Stimulated activated CD4-positive, alpha-beta T cell treated with anti-CD3 and anti-CD28 coated beads, Interleukin-4, amount 100 ng/mL, for 4 hours (primary cell): ENCODE measurements around the gene PARP16.

Experiments used
- DNase-seq, 2 experiments: peaks; one replicate each; pipeline ENCODE4 v3.0.0-alpha.2; 2020

The PARP16 gene, protein sequence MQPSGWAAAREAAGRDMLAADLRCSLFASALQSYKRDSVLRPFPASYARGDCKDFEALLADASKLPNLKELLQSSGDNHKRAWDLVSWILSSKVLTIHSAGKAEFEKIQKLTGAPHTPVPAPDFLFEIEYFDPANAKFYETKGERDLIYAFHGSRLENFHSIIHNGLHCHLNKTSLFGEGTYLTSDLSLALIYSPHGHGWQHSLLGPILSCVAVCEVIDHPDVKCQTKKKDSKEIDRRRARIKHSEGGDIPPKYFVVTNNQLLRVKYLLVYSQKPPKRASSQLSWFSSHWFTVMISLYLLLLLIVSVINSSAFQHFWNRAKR

DNA sequence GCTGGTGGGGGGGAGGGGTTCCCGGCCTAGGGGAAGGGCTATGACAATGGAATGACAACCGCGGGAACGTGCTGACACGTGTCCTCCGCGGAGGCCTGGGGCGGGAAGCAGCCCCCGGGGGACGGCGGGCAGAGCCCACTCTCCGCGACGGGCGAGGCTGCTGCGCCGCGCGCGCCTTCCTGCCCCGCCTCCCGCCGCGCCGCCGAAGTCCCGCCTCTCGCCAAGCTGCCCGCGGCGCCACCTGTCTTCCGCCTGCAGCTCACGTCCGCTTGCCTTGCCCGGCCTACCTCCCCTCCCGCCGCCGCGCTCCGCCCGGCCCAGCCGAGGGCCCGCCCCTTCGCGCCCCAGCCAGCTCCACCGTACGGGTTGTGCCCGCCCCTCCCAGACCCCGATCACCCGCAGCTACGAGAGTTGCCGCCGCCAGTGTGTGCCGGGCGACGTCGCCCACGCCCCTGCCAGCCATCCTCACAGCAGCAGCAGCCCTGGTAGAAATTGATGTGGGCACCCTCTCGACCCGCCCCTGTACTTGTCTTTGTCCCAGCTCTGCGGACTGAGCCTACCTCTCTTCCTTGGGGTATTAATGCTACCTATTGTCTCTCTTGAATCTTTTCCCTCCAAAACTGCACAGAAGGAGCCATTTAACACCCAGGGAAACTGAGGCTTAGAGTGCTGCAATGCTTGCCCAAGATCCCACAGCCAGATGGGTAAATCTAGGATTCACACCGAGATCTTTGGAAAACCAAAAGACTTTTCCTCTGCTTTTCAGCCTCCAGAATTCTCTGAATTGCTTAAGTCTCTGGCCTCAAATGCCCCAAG is at the start of gene PARP16:
Gene PARP16, minus strand, starts transcription at position 180 of the 816 bp plus-strand sequence. CDS start 457 bp downstream, outside the sequence.
- DNase-seq = peak; percentile 90 to 93

GRCh38 chr15:65335278-65336055 is 48.8 kb upstream of the PARP16 start:
- no peak for DNase-seq

DNA sequence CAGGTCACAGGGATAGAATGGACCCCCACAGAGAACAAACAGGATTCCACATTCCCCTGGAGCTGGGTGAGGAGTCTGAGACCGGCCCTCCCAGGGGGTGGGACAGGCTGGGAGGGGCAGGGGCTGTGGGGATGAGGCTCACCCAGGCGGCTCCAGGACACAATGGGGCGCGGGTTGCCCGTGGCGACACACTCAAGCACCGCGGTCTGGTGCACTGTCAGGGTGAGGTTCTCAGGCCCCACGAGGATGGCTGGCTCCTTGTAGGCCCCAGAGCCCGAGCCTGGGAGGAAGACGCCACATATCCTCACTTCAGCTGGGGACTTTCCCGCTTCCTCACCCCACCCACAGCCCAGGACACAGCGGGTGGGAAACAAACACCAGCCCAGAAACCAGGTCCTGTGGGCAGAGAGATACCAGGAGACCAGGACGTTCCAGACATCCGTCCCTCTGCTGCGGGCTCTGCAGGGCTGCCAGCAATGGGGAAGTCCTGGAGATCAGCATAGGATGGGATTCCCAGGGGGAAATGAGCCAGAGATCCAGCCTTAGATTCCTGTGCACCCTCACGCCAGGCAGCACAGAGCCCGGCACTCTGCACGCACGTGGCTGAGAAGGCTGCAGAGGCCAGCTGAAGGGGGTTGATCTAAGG is 48.0 kb upstream of the PARP16 start:
- no peak for DNase-seq

- no peak for DNase-seq
Observed at GRCh38 chr15:65333856-65334255, 47.2 kb upstream of the PARP16 start.

DNA sequence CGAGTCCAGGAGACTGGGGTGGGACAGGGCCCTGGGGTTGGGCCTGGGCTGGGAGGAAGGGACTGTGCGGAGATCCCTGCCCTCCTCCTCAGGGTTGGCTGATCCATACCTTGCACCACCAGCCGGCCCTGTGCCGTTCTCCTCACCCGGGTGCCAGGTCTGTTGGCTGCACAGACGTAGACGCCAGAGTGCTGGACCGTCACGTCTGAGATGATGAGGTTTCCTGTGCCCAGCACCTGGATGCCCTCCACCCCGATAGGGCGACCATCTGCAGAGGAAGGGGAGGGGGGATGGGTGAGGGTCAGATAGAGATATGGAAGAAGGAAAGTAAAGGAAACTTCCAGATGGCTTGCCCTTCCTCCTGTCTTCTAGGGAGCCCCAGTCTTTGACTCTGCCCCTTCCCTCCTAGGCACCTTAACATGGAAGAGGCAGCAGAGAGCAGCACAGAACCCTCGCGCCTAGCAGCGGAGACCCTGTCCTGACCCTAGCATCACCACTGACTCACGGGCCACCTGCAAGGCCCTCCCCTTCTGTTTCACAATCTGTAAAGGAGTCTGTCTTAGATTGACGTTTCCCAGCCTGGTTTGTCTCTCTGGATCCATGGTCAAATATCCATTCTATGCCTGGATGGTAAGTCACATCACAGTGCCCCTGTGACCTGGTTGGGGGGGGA is 46.6 kb upstream of the PARP16 start:
- no peak for DNase-seq

- DNase-seq = no peak
Observed at GRCh38 chr15:65332391-65333147, 45.9 kb upstream of the PARP16 start.

DNA sequence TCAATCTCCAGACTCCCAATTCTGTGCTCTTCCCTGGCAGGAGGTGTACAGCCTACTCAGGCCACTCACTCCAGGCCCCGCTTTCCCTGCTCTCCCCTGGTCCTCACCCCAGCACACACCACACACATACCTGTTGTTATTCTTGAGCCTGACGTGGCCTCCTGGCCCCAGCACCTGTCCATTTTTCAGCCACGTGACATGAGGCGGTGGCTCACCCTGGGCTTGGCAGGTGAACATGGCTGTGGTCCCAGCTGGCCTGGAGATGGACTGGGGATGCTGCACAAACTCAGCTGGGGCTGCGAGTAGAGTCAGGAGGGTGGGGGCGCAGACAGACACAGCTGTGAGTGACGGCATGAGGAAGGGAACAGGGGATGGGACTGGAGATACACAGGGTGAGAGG is 45.1 kb upstream of the PARP16 start:
- no peak for DNase-seq

- DNase-seq = no peak
Observed at GRCh38 chr15:65330934-65331645, 44.4 kb upstream of the PARP16 start.

DNA sequence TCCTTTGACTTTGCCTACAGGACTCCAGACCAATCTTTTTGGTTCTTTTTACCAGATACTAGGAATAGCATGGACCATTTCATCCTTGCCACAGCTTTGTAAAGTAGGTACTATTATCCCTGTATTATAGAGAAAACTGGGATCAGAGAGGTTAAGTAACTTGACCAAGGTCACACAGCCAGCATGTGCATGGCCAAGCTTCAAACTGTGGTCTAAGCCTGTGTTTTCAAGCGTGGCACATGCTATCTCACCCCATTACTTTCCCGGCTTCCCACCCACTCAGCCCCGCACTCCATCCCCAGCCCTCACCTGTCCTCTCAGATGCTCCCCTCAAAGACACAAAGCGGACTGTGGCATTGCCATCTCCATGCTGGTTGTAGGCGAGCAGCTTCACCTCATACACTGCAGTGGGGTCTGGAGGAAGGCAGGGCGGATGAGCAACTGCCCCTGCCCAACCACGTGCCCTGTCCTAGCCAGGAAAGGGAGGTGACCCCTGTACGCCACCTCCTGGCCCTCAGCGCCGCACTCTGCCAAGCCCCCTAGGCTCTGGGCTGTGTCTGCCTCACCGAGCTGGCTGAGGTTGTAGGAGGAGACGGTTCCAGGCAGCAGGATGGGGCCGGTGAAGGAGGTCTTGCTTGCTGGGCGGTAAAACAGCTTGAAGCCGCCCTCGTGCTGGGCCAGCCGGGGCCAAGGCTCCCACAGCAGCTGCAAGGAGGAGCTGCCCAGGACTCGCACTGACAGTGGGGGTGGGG is 43.5 kb upstream of the PARP16 start:
- DNase-seq = no peak

DNA sequence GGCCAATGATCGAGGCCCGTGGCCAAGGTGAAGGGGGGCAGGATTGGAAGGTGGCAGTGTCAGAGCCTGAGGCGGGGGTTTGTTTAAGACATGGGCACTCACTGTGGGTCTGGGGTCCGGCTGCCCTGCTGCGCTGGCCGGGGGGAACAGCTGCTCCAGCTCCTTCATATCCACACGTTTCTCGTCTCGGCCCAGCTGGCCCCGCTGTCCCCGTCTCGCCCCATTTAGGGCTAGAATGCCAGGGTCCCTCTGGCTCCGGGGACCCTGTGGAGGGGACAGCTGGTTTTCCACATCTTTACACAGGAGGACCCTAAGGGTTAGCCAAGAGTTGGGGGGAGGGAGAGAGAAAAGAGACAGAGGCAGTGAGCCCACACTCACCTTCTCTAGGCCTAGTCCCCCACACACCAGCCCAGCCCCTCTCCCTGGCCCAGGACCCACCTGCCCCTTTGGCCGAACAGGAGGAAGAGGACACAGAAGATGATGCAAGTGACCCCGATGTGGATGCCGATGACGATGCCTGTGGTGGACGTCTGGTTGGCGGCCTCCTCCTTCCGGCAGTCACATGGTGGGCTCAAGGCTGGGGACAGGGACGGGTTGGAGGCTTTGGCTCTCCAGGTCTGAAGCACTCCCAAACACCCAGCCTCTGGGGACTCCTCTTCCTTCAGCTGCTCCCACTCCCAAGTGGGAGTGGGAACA is 42.8 kb upstream of the PARP16 start:
- DNase-seq = no peak

- DNase-seq = no peak
Observed at GRCh38 chr15:65328506-65329287, 42.0 kb upstream of the PARP16 start.

DNA sequence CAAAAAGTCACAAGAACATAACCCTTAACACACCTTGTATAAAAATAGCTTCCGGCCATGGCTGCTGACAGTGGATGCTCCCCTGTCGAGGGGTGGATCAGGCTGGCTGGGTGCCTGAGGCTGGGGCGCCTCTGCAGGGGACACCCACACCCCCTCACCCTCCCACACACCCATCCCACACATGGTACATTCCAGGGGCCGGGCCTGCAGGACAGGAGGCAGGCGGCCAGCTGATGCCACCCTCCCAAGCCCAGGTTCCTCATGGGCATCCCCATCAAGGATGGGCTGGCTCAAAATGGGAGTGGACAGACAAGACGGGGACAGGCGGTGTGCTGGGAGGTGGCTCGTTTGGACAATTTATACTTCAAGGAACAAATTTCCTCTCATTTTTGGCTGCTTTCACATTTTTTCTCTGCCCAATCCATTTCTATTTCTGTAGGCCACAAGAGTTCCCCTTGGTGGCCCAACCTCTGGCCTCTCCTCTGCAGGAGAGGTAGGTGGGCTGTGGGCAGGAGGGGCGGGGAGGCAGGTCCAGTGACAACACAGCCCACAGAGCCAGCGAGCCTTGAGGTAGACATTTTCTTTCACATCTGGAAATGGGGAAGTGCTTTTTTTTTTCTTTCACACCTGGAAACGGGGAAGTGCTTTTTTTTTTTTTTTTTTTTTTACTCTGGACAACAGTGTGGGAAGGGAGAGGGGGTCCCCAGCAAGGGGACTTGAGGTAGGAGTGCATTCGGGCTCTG is 41.1 kb upstream of the PARP16 start:
- no peak for DNase-seq

- no peak for DNase-seq
Observed at GRCh38 chr15:65326818-65327217, 40.1 kb upstream of the PARP16 start.

GRCh38 chr15:65326117-65326526 is 39.4 kb upstream of the PARP16 start:
- no peak for DNase-seq

DNA sequence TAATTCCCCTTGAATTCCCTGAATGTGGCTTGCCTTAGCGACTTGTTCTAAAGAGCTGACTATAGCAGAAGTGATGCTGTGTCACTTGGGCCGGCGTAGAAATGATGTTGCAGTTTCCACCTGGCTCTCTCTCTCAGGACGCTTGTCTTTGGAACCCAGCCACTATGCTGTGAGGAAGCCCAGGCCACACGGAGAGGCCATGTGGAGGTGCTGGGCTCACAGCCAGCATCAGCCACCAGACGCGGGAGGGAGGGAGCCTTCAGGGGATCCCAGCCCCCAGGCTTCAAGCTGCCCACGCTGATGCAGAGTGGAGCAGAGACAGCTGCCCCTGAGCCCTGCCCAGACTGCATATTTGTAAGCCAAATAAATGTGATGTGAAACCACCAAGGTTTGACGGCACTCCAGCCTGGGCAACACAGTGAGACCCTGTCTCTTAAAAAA is 36.4 kb upstream of the PARP16 start:
- no peak for DNase-seq

- peak; percentile 63 to 69 for DNase-seq
Observed at GRCh38 chr15:65318870-65319356, 32.2 kb upstream of the PARP16 start.

DNA sequence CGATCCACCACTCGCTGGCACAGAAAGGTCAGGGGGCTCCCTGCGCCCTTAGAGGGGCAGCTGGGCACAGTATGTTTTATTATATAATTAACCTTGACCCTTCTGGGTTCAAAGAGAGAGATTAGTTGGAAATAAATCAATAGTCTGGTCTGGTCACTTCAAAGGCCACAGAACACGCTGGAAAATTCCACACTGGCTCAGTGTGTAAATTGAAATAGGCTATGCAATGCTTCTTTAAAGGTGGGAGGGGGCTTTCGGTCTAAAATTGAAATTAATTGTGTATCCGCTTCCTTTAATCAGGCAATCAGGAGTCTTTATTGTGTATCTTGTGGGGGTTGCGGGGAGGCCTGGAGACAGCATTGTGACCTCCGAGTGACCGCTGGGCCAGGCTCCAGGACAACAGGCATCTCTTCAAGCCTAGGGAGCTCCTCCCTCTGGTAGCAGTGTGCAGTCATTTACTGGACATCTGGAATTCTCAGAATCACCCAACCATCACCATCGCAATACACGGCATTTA is 25.8 kb upstream of the PARP16 start:
- no peak for DNase-seq
